Right atrium auricular region (tissue), 2 donors: ENCODE measurements around the gene FAM234B. TPM values are rescaled to one million over a fixed set of nuclear protein-coding genes. Genes with fewer than 3 reads are reported as not detected.

Experiments
- DNase-seq: peaks from one replicate; pipeline ENCODE4 v3.0.0-alpha.2; 2019; ENCODE audit warnings: low spot score
- H3K27ac ChIP-seq, 2 donors: fragments of 200-600 bp; sonication (generic); 1 replicate in 1 of 2; 2 replicates in 1 of 2; pipeline ENCODE4 v1.5.1; 2016 to 2019
- H3K27me3 ChIP-seq, 2 donors: fragments of 200-600 bp; sonication (generic); one replicate each; pipeline versions ENCODE4 v1.5.1 to v1.6.0; 2017 to 2019
- H3K36me3 ChIP-seq: fragments of 200-600 bp; sonication (generic); one replicate; pipeline ENCODE4 v1.5.1; 2016
- H3K4me1 ChIP-seq, 2 donors: fragments of 200-600 bp; sonication (generic); one replicate each; pipeline versions ENCODE4 v1.5.1 to v1.6.0; 2017 to 2019
- H3K4me3 ChIP-seq, 2 donors: fragments of 200-600 bp; sonication (generic); 1 replicate in 1 of 2; 2 replicates in 1 of 2; pipeline ENCODE4 v1.5.1; 2017 to 2019; ENCODE audit warnings: mild to moderate bottlenecking in 1 of 2, moderate library complexity in 1 of 2
- H3K9me3 ChIP-seq, 2 donors: fragments of 200-600 bp; sonication (generic); one replicate each; pipeline ENCODE4 v1.5.1; 2019
- total RNA-seq, 2 donors: library from RNA; depleted of rRNA; stranded (reverse); fragments of >200 nt; gene quantifications; one replicate each; pipeline ENCODE4 v1.1.0, GENCODE V29; 2016
- TF ChIP-seq, protein P1 (sequence below), 2 donors: fragments of 200-600 bp; sonication (generic); IDR thresholded peaks; one replicate each; pipeline ENCODE4 v1.5.1; 2019; ENCODE audit warnings: antibody characterized with exemption in 2 of 2

Gene FAM234B
- total RNA-seq, 2 donors from 2014 or later = 1.7 to 4.6 TPM

DNA sequence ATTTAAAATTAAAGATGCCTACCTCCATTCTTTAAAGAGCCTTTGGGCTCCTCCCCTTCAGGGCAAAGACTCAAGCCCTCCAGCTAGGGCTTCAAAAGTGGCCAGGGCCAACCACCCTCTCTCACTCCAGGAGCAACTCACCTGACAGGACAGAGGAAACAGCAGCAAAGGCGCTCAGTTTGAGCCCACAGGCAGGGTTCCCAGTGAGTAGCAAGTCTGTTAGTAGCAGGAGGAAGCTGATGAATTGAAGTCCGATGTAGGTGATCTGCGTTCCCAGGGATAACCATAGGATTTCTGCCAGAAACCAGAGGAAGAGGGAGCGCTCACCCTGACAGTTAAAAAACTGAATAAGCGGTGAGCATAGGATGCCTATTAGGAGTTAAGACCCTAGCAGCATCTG, 43.6 kb downstream of the FAM234B start:
- no peaks in the 10 kb centered on the region for H3K4me1 ChIP-seq
- H3K27me3 ChIP-seq = no peaks in the 10 kb centered on the region
- no peak for DNase-seq
- no peaks in the 10 kb centered on the region for H3K36me3 ChIP-seq
- TF ChIP-seq, protein P1, sequence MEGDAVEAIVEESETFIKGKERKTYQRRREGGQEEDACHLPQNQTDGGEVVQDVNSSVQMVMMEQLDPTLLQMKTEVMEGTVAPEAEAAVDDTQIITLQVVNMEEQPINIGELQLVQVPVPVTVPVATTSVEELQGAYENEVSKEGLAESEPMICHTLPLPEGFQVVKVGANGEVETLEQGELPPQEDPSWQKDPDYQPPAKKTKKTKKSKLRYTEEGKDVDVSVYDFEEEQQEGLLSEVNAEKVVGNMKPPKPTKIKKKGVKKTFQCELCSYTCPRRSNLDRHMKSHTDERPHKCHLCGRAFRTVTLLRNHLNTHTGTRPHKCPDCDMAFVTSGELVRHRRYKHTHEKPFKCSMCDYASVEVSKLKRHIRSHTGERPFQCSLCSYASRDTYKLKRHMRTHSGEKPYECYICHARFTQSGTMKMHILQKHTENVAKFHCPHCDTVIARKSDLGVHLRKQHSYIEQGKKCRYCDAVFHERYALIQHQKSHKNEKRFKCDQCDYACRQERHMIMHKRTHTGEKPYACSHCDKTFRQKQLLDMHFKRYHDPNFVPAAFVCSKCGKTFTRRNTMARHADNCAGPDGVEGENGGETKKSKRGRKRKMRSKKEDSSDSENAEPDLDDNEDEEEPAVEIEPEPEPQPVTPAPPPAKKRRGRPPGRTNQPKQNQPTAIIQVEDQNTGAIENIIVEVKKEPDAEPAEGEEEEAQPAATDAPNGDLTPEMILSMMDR (IDR thresholded peaks at IDR 0.05) = no peak
- H3K4me3 ChIP-seq = no peak overlapping the region
- H3K27ac ChIP-seq = no peak overlapping the region
- H3K9me3 ChIP-seq = no peaks in the 10 kb centered on the region

- Histone ChIP-seq H3K27ac (no peak overlapping the region), H3K36me3 (no peaks in the 10 kb centered on the region), H3K4me3 (no peak overlapping the region), H3K9me3 (no peaks in the 10 kb centered on the region), H3K4me1 (peaks cover 0 to 1% of the 10 kb centered on the region in 2 donors), H3K27me3 (no peaks in the 10 kb centered on the region)
- TF ChIP-seq, protein P1 (IDR thresholded peaks at IDR 0.05) = no peak
- no peak for DNase-seq
Observed at GRCh38 chr12:13088496-13088895, 44.3 kb downstream of the FAM234B start.

DNA sequence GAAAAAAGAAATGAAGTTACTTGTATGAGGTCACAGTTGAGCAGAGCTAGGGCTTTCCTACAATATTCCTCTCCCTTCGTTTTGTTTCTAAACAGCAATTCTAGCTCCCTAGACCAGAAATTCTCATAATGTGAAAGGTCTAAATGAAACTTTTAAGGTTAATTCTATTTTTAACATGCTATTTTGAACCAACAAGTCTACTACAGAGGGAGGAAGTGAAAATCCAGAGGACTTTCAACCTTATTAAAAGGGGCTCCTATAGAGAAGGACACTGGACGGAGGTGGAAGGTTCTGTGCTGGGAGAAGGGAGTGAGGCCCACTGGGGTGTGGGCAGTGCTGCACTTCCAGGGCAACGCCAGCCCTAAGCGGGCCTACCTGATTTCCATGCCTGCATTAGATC, 45.9 kb downstream of the FAM234B start:
- Histone ChIP-seq H3K27me3 (no peaks in the 10 kb centered on the region), H3K9me3 (no peaks in the 10 kb centered on the region), H3K27ac (no peak overlapping the region), H3K4me3 (no peak overlapping the region), H3K4me1 (peaks cover 0 to 4% of the 10 kb centered on the region in 2 donors), H3K36me3 (no peaks in the 10 kb centered on the region)
- TF ChIP-seq, protein P1 (IDR thresholded peaks at IDR 0.05) = no peak
- DNase-seq = no peak

DNA sequence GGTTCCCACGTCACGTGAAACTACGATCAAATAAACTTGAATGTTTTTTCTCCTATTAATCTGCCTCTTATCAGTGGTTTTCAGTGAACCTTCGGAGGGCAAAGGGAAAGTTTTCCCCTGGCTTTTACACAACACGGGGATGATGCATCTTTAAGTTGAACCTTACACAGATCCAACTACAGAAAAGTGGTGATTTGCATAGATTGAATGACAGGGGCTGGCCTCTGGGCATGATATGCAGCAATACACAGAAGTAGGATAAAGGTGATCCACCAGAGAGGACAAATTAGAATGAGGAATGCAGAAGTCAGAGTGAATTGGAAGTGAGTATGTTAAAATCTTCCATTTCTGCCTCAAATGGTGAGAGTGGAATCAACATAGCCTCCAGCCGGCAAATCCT, 47.7 kb downstream of the FAM234B start:
- Histone ChIP-seq H3K36me3 (no peaks in the 10 kb centered on the region), H3K4me1 (peaks cover 0 to 9% of the 10 kb centered on the region in 2 donors), H3K27ac (no peak overlapping the region), H3K27me3 (no peaks in the 10 kb centered on the region), H3K9me3 (no peaks in the 10 kb centered on the region), H3K4me3 (no peak overlapping the region)
- DNase-seq = no peak
- TF ChIP-seq, protein P1 (IDR thresholded peaks at IDR 0.05) = no peak

DNA sequence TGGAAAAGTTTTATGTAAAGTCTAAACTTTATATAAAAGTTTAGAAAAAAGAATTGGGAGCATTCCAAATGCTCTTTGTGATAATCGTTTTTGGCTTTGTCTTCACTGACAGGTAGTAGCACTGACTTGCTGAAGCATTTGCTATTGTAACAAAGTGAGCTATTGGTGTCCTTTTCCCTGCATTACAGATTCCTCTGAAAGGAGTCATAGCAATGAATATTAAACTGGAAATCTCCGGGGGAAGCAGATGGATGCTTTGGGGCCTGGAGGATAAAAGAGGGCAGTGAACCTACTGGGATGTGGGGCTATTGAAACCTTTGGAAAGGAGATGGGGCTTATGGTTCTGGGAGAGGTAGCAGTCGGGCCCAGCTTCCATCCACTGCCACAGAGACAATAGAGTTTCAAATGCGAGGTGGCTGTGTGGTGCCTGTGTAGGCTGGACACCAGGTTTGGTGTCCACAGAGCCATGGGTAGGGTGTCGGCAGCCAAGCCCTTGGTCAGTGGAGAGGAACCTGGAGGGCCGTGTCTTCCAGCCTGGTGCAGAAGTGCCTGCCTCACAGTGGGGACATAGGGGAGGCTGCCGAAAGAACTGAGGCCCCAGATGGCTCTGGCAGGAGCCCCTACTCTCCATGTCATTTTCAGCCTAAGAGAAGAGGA, 49.1 kb downstream of the FAM234B start:
- Histone ChIP-seq H3K4me1 (peaks cover 0 to 19% of the 10 kb centered on the region in 2 donors), H3K9me3 (no peaks in the 10 kb centered on the region), H3K27me3 (no peaks in the 10 kb centered on the region), H3K4me3 (no peak overlapping the region), H3K27ac (no peak overlapping the region), H3K36me3 (no peaks in the 10 kb centered on the region)
- TF ChIP-seq, protein P1 (IDR thresholded peaks at IDR 0.05) = no peak
- DNase-seq = no peak

- no peak for DNase-seq
- Histone ChIP-seq H3K4me3 (no peak overlapping the region), H3K27me3 (no peaks in the 10 kb centered on the region), H3K36me3 (no peaks in the 10 kb centered on the region), H3K9me3 (no peaks in the 10 kb centered on the region), H3K27ac (no peak overlapping the region), H3K4me1 (peaks cover 0 to 23% of the 10 kb centered on the region in 2 donors)
- TF ChIP-seq, protein P1 (IDR thresholded peaks at IDR 0.05) = no peak
Observed at GRCh38 chr12:13093848-13094220, 49.7 kb downstream of the FAM234B start.
